GM12872 (cell line): ENCODE data around the gene STXBP5L.

Experiments
- TF ChIP-seq, protein P1 (sequence below): IDR thresholded peaks from 3 replicates; pipeline ENCODE4 v1.5.1; 2011; ENCODE audit warnings: low read depth, mild to moderate bottlenecking, low read length, moderate library complexity; ENCODE audit not compliant: insufficient read depth

The STXBP5L gene

DNA sequence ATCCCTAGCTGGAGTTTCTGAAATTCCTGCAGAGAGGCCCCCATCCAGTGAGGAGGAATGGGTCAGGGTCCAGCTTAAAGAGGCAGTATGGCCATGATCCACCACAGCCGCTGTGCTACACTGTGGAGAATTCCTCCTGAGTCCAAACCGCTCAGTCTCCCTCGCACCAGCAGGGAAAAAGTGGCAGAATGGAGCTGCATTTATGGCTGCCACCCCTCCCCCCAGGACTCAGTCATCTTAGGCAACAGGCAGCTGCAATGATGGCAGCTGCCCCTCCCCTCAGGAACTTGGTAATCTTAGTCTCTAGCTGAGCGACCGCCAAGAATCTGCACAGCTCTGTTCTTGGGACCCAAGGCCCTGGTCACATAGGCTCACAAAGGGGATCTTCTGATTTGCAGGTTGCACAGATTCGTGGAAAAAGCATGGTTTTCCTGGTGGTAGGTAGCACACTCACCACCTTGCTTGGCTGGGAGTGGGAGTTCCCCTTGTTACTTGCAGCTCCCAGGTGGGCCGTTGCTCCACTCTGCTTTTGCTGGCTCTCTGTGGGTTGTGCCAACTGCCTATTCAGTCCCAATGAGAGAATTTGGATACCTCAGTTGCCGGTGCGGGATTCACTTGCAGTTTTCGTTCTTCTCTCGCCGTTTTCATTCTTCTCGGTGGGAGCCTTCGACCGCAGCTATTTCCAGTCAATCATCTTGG lies 204.1 kb downstream of the STXBP5L start:
- TF ChIP-seq, protein P1, sequence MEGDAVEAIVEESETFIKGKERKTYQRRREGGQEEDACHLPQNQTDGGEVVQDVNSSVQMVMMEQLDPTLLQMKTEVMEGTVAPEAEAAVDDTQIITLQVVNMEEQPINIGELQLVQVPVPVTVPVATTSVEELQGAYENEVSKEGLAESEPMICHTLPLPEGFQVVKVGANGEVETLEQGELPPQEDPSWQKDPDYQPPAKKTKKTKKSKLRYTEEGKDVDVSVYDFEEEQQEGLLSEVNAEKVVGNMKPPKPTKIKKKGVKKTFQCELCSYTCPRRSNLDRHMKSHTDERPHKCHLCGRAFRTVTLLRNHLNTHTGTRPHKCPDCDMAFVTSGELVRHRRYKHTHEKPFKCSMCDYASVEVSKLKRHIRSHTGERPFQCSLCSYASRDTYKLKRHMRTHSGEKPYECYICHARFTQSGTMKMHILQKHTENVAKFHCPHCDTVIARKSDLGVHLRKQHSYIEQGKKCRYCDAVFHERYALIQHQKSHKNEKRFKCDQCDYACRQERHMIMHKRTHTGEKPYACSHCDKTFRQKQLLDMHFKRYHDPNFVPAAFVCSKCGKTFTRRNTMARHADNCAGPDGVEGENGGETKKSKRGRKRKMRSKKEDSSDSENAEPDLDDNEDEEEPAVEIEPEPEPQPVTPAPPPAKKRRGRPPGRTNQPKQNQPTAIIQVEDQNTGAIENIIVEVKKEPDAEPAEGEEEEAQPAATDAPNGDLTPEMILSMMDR, result no peak

DNA sequence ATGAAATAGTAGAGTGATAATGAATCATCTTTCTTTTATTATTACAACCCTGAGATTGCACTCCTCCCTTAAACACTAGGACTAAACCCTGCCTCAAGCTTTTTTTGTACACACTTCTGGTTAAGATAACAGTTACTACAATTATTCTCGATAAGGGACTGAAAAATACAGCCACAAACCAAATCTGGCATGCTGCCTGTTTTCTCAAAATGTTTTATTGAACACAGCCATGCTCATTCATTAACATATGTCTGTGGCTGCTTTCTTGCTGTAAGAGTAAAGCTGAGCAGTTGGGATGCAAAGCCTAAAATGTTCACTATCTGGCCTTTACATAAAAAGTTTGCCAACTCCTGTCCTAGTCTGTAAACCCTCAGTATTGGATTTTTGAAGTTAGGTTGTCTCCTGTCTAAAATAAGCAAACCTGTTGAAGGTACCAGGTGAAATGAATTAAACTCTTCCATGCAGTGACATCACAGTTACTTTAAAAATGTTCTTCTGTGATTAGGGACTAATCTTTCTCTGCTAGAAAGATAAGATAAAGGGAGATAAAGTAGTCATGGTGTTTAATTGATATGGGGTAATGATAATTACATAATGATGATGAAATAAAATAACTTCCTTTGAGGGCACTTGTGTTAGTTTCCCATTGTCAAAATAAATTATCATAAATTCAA lies 218.2 kb downstream of the STXBP5L start:
- TF ChIP-seq, protein P1, result no peak

DNA sequence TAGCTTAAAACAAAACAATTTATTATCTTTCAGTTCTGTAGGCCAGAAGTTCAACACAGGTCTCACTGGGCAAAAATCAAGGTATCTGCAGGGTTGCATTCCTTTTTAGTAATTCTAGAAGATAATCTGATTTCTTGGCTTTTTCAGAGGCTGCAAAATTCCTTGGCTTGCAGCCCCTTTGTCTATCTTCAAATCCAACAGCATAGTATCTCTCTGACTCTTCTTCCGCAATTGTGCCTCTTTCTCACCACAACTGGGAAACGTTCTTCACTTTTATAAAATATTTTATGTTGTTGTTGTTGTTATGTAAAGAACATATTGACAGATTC lies 218.7 kb downstream of the STXBP5L start:
- TF ChIP-seq, protein P1, result no peak

DNA sequence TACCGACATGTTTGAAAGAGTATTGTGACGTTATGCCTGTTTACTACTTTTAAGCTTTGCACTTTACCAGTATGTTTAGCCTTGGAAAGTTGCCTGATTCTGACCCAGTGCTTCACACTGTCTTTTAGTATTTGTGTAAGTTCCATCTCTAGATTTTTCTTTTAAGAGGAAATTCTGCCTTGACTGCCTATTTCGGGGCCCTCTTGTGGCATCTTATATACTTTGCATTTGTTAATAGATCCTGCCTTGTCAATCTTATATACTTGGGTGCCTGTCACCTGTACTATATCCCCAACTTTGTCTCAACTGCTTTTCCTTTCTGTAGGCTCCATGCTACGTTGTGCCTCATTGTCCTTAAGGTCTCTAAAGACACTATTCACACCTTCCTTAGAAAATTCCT lies 244.6 kb downstream of the STXBP5L start:
- TF ChIP-seq, protein P1, result no peak

DNA sequence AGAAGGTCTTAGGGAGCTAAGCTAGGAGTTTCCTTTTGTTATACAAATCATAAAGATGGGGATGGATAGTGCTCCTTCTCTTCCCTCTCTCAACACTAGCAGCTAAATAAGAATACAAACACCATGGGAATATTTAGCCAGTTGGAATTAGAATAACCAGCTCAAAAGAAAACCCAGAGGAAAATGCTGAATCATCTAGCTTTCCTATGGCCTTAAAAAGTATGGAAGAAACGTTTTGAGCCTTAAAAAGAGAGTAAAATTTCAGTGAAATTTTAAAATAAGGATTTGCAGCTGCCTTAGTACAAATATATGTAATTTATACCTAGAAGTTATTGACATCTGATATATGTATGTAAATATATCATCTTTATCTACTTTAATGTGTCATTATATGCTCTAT lies 245.8 kb downstream of the STXBP5L start:
- TF ChIP-seq, protein P1, result no peak

DNA sequence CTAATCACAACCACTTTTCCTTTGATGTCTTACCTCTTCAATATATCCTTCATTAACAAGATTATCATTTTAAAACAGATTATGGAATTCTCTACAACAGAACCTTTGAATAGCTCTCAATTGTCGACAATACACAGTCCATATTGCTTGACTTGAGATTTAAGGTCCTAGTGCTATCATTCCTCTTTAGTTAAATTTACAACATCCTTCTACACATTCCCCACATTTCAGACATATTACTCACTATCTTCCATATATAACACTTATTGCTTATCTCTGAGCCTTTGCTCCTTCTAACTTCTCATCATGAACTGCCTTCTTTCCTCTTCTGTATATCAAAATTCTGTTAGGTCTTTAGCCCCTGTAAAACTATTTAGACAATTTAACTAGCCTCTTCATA lies 247.0 kb downstream of the STXBP5L start:
- TF ChIP-seq, protein P1, result no peak

DNA sequence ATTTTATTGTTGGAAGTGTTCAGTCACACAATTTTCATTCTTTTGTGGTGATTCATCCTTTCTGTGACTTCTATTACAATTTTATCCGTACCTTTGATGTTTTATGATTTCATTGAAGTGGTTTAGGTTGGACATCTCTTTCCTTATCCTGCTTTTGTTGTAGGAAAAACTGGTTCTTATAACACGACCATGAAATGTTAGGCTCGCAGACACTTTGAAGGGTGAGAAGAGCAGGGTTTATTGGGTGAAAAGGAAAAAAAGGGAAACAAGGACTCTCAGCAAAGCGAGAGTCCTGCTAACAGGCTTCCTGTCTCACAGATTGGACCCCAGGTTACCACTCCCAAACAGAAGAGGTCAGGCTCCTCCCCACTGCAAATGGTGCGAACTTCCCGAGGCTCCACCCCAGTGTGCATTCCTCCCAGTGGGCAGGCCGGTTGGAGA lies 257.4 kb downstream of the STXBP5L start:
- TF ChIP-seq, protein P1, result no peak
